ENCODE data around the gene APCDD1L.

Gene APCDD1L

DNA sequence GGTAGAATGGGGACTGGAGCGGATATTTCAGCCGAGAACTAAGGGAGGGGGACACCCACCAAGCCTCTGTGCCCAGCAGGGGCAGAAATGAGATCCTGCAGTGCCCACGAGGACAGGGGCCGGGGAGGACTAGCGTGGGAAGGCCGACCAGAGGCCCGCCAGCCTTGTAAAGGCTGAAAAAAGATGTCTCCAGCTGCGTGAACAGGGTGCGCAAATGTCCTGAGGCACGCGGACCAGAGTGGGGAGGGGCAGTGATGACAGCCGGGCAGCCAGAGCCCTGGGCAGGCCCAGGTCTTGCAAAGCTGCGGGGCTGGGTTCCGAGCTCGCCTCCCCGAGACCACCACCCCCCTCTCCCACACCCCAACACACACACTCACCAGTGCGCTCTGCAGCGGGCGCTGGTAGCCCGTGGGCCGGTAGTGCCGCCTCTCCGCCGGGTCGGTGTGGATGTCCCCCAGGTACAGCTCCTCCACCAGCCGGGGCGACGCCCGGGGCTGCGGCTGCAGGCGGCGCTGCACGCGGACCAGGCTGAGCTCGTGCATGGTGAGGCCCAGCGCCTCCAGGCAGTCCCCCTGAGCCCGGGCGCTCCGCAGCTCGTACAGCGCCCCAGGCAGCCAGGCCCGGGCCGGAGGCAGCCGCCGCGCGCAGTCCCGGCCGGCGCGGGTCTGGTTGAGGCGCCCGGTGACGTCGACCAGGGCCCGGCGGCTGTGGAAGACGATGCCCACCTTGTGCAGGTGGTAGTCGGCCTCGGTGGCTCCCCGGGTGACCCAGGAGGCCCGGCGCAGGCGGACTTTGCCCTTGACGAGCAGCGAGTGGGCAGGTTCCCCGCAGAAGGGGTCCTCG, 48.2 kb downstream of the APCDD1L start:
- DNase-seq (ENCODE audit: low spot score) = no peak

- DNase-seq (ENCODE audit: low spot score) = no peak
Observed at GRCh38 chr20:58466095-58466708, 49.0 kb downstream of the APCDD1L start.

- no peak for DNase-seq (ENCODE audit: low spot score)
Observed at GRCh38 chr20:58464838-58465237, 50.4 kb downstream of the APCDD1L start.

DNA sequence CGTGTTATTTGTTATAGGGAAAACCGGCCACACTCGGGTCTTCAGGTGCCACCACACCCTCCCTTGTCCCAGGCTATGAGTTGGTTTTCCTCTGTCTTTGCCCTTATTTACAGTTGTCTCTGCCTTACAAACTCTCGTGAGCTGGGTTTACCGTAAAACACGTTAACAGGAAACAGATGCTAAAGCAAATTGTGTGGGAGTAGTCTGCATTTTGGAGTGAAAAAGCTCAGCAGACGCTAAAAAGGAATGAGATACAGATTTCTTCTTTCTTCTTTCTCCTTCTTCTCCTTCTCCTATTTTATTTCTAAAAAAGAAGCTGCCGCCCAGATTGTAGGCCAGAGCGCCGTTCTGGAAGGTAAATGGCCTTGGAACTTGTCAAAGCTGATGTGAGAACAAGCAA, 51.9 kb downstream of the APCDD1L start:
- no peak for DNase-seq (ENCODE audit: low spot score)

- no peak for DNase-seq (ENCODE audit: low spot score)
Observed at GRCh38 chr20:58461899-58462298, 53.3 kb downstream of the APCDD1L start.

GRCh38 chr20:58461104-58461503, 54.1 kb downstream of the APCDD1L start:
- no peak for DNase-seq (ENCODE audit: low spot score)

GRCh38 chr20:58459058-58459750, 56.0 kb downstream of the APCDD1L start:
- DNase-seq (ENCODE audit: low spot score) = no peak

GRCh38 chr20:58458342-58459057, 56.7 kb downstream of the APCDD1L start:
- DNase-seq (ENCODE audit: low spot score) = peak; percentile 74

DNA sequence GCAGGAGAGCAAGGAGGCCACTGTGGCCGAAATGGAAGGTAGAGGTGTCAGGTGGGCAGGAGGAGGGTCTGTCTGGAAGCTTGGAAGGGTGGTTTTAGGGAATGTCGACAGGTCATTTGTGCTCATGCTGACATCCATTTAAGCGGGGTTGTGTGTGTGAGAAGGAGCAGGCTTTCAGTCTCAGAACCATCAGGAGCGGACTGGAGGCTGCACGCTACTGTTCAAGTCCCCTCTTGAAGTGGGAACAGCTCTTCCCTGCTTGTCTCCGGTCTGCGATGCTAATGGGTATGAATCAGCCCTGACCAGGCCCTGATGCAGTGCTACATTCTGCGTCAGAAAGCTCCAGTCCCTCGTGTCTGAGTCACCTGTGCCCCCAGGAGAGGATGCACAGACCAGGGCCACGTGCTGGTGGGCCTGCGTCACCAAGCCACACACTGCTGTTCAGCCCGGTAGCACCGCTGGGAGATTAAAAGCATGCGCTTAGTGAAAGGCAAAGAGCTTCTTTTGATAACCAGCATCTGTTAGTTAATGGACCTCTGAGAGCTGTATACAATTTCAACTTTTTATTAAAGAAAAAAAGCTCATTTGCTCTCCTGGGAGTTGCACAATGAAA, 58.0 kb downstream of the APCDD1L start:
- DNase-seq (ENCODE audit: low spot score) = no peak

- DNase-seq (ENCODE audit: low spot score) = no peak
Observed at GRCh38 chr20:58454460-58454859, 60.7 kb downstream of the APCDD1L start.

GRCh38 chr20:58453391-58453790, 61.8 kb downstream of the APCDD1L start:
- no peak for DNase-seq (ENCODE audit: low spot score)

DNA sequence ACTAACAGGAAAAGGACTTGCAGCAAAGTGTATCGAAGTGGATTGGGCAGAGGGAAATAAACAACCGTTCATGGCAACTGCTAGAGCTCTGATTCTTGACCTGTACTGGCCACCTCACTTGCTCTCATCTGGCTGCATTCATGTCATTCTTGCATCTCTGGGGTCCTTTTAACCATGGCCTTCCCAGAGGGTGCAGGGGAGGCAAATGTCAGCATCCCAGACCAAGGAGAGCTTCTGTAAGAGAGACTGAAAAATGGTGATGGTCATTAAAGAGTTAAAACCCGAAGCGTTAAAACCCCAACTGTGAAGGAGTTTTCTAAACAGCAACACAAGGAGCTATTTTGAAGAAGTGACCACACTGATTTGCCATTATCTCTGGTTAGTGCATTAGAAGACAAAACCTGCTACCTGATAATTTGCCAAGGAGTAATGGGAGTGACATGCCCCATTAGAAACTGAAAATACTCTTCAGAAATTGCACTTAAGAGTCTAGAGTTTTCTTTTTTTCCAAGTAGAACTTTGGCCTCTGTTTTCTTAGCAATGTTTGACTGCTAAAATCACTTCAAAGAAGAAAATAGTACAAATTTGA, 62.4 kb downstream of the APCDD1L start:
- no peak for DNase-seq (ENCODE audit: low spot score)

- no peak for DNase-seq (ENCODE audit: low spot score)
Observed at GRCh38 chr20:58450254-58450653, 64.9 kb downstream of the APCDD1L start.

- DNase-seq (ENCODE audit: low spot score) = no peak
Observed at GRCh38 chr20:58449681-58450221, 65.4 kb downstream of the APCDD1L start.

GRCh38 chr20:58448958-58449357, 66.2 kb downstream of the APCDD1L start:
- DNase-seq (ENCODE audit: low spot score) = no peak

GRCh38 chr20:58447511-58448391, 67.4 kb downstream of the APCDD1L start:
- peak; percentile 53 for DNase-seq (ENCODE audit: low spot score)

DNA sequence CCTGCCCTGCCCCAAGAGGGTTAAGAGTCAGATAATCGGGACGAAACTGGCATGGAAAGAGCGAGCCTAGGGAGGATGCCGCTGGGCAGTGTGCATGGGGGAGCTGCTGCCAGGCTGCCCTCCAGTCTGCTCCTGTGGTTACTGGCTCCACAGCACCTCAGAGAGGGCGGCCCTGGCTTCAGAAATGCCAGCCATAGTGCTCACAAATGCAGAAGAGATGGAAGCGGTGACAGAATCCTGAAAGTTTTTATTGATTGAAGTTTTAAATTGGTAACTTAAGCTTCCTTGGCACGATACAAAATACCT, 68.3 kb downstream of the APCDD1L start:
- no peak for DNase-seq (ENCODE audit: low spot score)

DNA sequence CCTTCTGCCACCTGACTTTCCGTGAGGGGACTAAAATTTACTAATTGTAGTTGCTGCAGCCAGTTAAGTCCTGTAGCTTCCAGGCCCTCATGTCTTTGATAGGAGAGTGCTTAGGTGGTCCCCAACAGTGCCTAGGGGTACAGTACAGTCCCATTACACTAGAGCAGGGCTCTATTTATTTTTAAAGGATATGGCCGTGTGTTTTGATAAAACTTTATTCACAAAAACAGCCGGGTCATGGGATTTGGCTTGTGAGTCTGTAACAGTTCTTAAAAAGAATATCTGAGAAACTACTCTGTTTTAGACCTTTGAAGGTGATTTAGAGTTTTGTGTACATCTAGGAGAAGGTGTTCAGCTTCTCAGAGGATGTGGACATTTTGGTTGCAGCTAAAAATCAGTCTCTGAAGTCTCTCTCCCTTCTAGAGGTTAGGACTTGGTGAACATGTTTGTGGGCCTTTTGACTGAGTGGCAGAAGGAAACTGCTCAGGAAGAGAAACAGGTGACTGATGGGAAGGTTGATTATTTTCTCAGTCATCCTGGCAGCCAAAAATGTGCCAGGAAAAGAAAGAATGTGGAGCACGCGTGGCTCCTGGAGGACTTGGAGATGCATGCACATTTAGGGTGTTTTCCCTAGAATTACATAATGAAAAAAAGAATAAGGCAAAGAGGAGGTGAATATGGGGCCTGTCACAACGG, 68.8 kb downstream of the APCDD1L start:
- DNase-seq (ENCODE audit: low spot score) = no peak

GRCh38 chr20:58444746-58445255, 70.4 kb downstream of the APCDD1L start:
- no peak for DNase-seq (ENCODE audit: low spot score)

DNA sequence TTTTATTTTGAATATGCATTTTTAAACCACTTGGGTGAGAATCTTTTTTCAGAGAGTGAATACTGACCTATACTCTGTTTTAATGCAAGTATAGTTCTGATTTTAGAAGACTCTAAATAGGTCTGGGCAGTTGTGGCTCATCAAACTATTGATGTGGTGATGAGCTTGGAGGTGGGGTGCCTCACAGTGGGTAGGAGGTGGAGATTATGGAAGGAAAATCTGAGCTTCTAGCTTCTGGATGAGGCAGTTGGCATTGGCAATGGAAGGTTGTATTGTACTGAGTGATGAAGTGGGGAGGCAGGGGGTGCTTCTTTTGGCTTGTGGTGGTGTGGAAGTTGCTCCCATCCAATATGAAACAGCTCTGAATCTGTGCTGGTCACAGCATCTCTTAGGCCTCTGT, 73.5 kb downstream of the APCDD1L start:
- DNase-seq (ENCODE audit: low spot score) = no peak
